K562 (cell line): ENCODE data around the gene PCK1. TPM values are rescaled to one million over a fixed set of nuclear protein-coding genes. Genes with fewer than 3 reads are reported as not detected.

Experiments
- ATAC-seq: fragments of 200-7000 bp; cut with Tn5 transposase; 3 replicates; pipeline ENCODE4 v1.9.1; 2020; ENCODE audit warnings: moderate library complexity
- BruUV-seq: library from RNA; stranded (reverse); fragments of 400-500 nt; replicated peaks from 2 replicates; lab custom pipeline; 2021; lab: Mats Ljungman, UMichigan
- CTCF ChIA-PET: fragments of 300-600 bp; formaldehyde crosslinking; extraction: SDS; loops from one replicate; lab custom pipeline; 2021; ENCODE audit warnings: low intra/inter-chr PET ratio; lab: Yijun Ruan, JAX
- POLR2A ChIA-PET: fragments of 300-600, 350-650 bp; sonication (Branson Sonifier 250); formaldehyde crosslinking; extraction: SDS; loops from one replicate; lab custom pipeline; 2021; ENCODE audit warnings: antibody characterized with exemption, inconsistent platforms; lab: Yijun Ruan, JAX
- DNase-seq, 4 experiments: peaks; one replicate each; pipeline versions ENCODE4 v3.0.0 to v3.0.0-alpha.2; 2011 to 2018; ENCODE audit warnings: low spot score in 3 of 4, mixed read lengths in 3 of 4; ENCODE audit errors: extremely low read depth in 1 of 4
- FAIRE-seq: peaks from 2 replicates; lab custom pipeline; 2011; peaks lifted over from hg19 to GRCh38; lab: Jason Lieb, UNC
- H2AFZ ChIP-seq: 2 replicates; pipeline ENCODE4 v1.6.0; 2011; ENCODE audit warnings: low read depth, low read length, control low read depth, inconsistent platforms
- H3K27ac ChIP-seq: fragments of 200-600 bp; 3 replicates; pipeline ENCODE4 v1.8.0; 2011; ENCODE audit warnings: low read depth, mild to moderate bottlenecking, control low read depth, inconsistent platforms, low read length, moderate library complexity, mixed read lengths; ENCODE audit errors: extremely low read depth
- H3K27me3 ChIP-seq, 2 experiments: fragments of 300-600 bp in 1 of 2; 2 replicates in 1 of 2; 3 replicates in 1 of 2; pipeline versions ENCODE4 v1.6.0 to v1.8.0; 2011; ENCODE audit warnings: inconsistent platforms in 2 of 2, low read length in 2 of 2, mild to moderate bottlenecking in 1 of 2, mixed read lengths in 1 of 2, moderate library complexity in 1 of 2; ENCODE audit not compliant: control insufficient read depth in 2 of 2, insufficient read depth in 2 of 2
- H3K36me3 ChIP-seq: fragments of 300-600 bp; 3 replicates; pipeline ENCODE4 v1.8.0; 2011; ENCODE audit warnings: mild to moderate bottlenecking, low read length, inconsistent platforms; ENCODE audit not compliant: control insufficient read depth, insufficient read depth
- H3K4me1 ChIP-seq, 2 experiments: fragments of 200-600 bp in 1 of 2; replicated peaks in 1 of 2; 2 replicates in 1 of 2; 3 replicates in 1 of 2; pipeline versions ENCODE4 v1.5.1 to v1.8.0; 2011; ENCODE audit warnings: inconsistent platforms in 2 of 2, low read length in 2 of 2, mild to moderate bottlenecking in 1 of 2, mixed read lengths in 1 of 2, moderate library complexity in 1 of 2; ENCODE audit not compliant: control insufficient read depth in 2 of 2, insufficient read depth in 2 of 2
- H3K4me2 ChIP-seq: 2 replicates; pipeline ENCODE4 v1.6.1; 2011; ENCODE audit warnings: low read length, control low read depth, inconsistent platforms, mixed read lengths; ENCODE audit not compliant: insufficient read depth
- H3K4me3 ChIP-seq: fragments of 200-600 bp; sonication (generic), shearing (Covaris generic); 2 replicates; pipeline ENCODE4 v1.5.1; 2016; ENCODE audit warnings: control low read depth, inconsistent platforms
- H3K79me2 ChIP-seq: fragments of 200-600 bp; 3 replicates; pipeline ENCODE4 v1.8.0; 2011; ENCODE audit warnings: low read length, inconsistent platforms; ENCODE audit not compliant: control insufficient read depth, insufficient read depth
- H3K9ac ChIP-seq, 2 experiments: 2 replicates each; pipeline versions ENCODE4 v1.6.0 to v1.6.1; 2011; ENCODE audit warnings: low read depth in 2 of 2, low read length in 2 of 2, control low read depth in 1 of 2, inconsistent platforms in 1 of 2, mild to moderate bottlenecking in 1 of 2, mixed read lengths in 1 of 2; ENCODE audit not compliant: insufficient read depth in 1 of 2
- H3K9me1 ChIP-seq: one replicate; pipeline ENCODE4 v1.6.0; 2011; ENCODE audit warnings: inconsistent platforms, mild to moderate bottlenecking, low read length, moderate library complexity; ENCODE audit not compliant: control insufficient read depth, insufficient read depth
- H3K9me3 ChIP-seq: replicated peaks from 2 replicates; pipeline ENCODE4 v1.5.1; 2011; ENCODE audit warnings: low read depth, low read length, inconsistent platforms; ENCODE audit not compliant: control insufficient read depth, insufficient read depth
- H4K20me1 ChIP-seq: replicated peaks from 2 replicates; pipeline ENCODE4 v1.6.1; 2011; ENCODE audit warnings: low read length, inconsistent platforms, mixed read lengths; ENCODE audit not compliant: control insufficient read depth, insufficient read depth
- CTBP1 ChIP-seq: fragments of 450-650 bp; IDR thresholded peaks from 2 replicates; pipeline ENCODE4 v1.6.1; 2016; ENCODE audit warnings: borderline replicate concordance
- HDAC8 ChIP-seq: fragments of 450-650 bp; IDR thresholded peaks from 2 replicates; pipeline ENCODE4 v1.6.1; 2016; ENCODE audit warnings: mild to moderate bottlenecking, missing genetic modification characterization, moderate library complexity, missing compliant biosample characterization
- HNRNPL ChIP-seq: fragments of 200-400 bp; formaldehyde crosslinking; IDR thresholded peaks from 2 replicates; pipeline ENCODE4 v1.6.1; 2017; ENCODE audit warnings: low read depth, mild to moderate bottlenecking, low read length
- HOXB6 ChIP-seq: fragments of 250-450 bp; sonication (Bioruptor Pico); IDR thresholded peaks from 2 replicates; pipeline ENCODE4 v1.5.1; 2022; ENCODE audit warnings: mild to moderate bottlenecking, borderline replicate concordance
- WGBS: fragments of 100-300 bp; shearing (Covaris generic); methylation state at CpG from one replicate; pipeline ENCODE4 v1.1.6; 2016; ENCODE audit warnings: low coverage, mixed read lengths; ENCODE audit not compliant: insufficient coverage; ENCODE audit errors: missing lambda C conversion rate; 5-methylcytosine and 5-hydroxymethylcytosine counted together
- in situ Hi-C: fragments of 300-500 bp; cut with MboI; formaldehyde crosslinking; loops from 4 replicates; pipeline ENCODE4 v1.15.0; 2018; ENCODE audit warnings: inconsistent platforms, mixed read lengths
- intact Hi-C: fragments of 100-400 bp; cut with micrococcal nuclease; formaldehyde crosslinking; loops from 2 replicates; pipeline ENCODE4 v1.14.2; 2022
- polyA plus RNA-seq, 8 experiments: library from polyadenylated mRNA; depleted of rRNA in 4 of 8; stranded (reverse) in 5 of 8; unstranded in 3 of 8; fragments of >200 nt; fragmentation: Nextera tagmentation in 2 of 8; fragmentation: Illumina TruSeq in 1 of 8; extraction: Ambion mirVana in 2 of 8; extraction: Trizol in 1 of 8; gene quantifications; 2 replicates each; pipeline versions ENCODE4 v1.2.1 to v1.2.3, GENCODE V29; 2011 to 2014; ENCODE audit warnings: inconsistent platforms in 1 of 8, missing spikeins in 1 of 8
- total RNA-seq, 7 experiments: library from RNA; depleted of rRNA in 6 of 7; stranded (reverse); fragments of >200 nt in 6 of 7; fragmentation: Illumina TruSeq in 2 of 7; extraction: Trizol in 2 of 7; gene quantifications; 2 replicates each; pipeline versions ENCODE4 v1.2.1 to v1.2.3, GENCODE V29; 2011 to 2021; ENCODE audit warnings: low replicate concordance in 1 of 7
- TF ChIP-seq, protein P1 (sequence below): fragments of 450-650 bp; IDR thresholded peaks from 2 replicates; pipeline ENCODE4 v1.6.1; 2018; ENCODE audit warnings: mild to moderate bottlenecking, low read depth; ENCODE audit not compliant: partially characterized antibody
- TF ChIP-seq, protein P2 (sequence below): fragments of 450-650 bp; IDR thresholded peaks from 2 replicates; pipeline ENCODE4 v1.6.1; 2016

The PCK1 gene
- total and polyA plus RNA-seq, 9 of the 15 experiments (the other 6 are each of a cell fraction or from before 2014, with no cell fraction given), result 0.05 to 0.73 (median 0.15) TPM

GRCh38 chr20:57612436-57612835 lies 51.5 kb downstream of the PCK1 start:
- no peaks in the 10 kb centered on the region for H3K36me3 ChIP-seq
- BruUV-seq, result no TSS peak
- peaks cover 8% of the 10 kb centered on the region for H4K20me1 ChIP-seq
- no peak for DNase-seq
- CTCF ChIA-PET, result no interaction called here
- H2AFZ ChIP-seq, result no peak overlapping the region
- intact Hi-C loops (no loop called here), in situ Hi-C loops (loop anchor here (25.0 kb wide), 1 partner anchor 600 kb away; no protein-coding TSS in a partner anchor)
- no peak overlapping the region for H3K4me3 ChIP-seq
- 3% methylated on average over 7 of the region's 7 CpGs for WGBS
- peaks cover 0 to 3% of the 10 kb centered on the region in 2 experiments; a peak in 1 of 5 replicates for H3K4me1 ChIP-seq
- no peaks in the 10 kb centered on the region for H3K79me2 ChIP-seq
- no peak for ATAC-seq
- POLR2A ChIA-PET, result no interaction called here
- H3K9me1 ChIP-seq, result no peaks in the 10 kb centered on the region
- no peak for FAIRE-seq
- H3K27me3 ChIP-seq, result peaks cover 16 to 68% of the 10 kb centered on the region in 2 experiments; a peak in 4 of 5 replicates
- H3K9ac ChIP-seq, result no peak overlapping the region
- no peaks in the 10 kb centered on the region for H3K9me3 ChIP-seq
- TF ChIP-seq, protein P1, sequence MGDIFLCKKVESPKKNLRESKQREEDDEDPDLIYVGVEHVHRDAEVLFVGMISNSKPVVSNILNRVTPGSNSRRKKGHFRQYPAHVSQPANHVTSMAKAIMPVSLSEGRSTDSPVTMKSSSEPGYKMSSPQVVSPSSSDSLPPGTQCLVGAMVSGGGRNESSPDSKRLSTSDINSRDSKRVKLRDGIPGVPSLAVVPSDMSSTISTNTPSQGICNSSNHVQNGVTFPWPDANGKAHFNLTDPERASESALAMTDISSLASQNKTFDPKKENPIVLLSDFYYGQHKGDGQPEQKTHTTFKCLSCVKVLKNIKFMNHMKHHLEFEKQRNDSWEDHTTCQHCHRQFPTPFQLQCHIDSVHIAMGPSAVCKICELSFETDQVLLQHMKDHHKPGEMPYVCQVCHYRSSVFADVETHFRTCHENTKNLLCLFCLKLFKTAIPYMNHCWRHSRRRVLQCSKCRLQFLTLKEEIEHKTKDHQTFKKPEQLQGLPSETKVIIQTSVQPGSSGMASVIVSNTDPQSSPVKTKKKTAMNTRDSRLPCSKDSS, result no peak
- TF ChIP-seq HNRNPL (no peak), HOXB6 (no peak), HDAC8 (tag) (no peak), CTBP1 (no peak)
- TF ChIP-seq, protein P2, sequence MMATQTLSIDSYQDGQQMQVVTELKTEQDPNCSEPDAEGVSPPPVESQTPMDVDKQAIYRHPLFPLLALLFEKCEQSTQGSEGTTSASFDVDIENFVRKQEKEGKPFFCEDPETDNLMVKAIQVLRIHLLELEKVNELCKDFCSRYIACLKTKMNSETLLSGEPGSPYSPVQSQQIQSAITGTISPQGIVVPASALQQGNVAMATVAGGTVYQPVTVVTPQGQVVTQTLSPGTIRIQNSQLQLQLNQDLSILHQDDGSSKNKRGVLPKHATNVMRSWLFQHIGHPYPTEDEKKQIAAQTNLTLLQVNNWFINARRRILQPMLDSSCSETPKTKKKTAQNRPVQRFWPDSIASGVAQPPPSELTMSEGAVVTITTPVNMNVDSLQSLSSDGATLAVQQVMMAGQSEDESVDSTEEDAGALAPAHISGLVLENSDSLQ, result peak; percentile 32; the same call in 1 of the 2 replicates
- no peak overlapping the region for H3K27ac ChIP-seq
- H3K4me2 ChIP-seq, result no peak overlapping the region
